Neutrophil (primary cell): ENCODE measurements around the gene CDK5RAP2.
A peak's percentile ranks its signal among the peaks of the same experiment; 100 is the strongest.

ENCODE experiments used
- H3K27ac ChIP-seq: fragments of 200-600 bp; sonication (generic); 2 replicates; pipeline ENCODE4 v1.5.1; 2016; ENCODE audit warnings: mild to moderate bottlenecking, moderate library complexity
- H3K27me3 ChIP-seq: fragments of 200-600 bp; sonication (generic); 2 replicates; pipeline ENCODE4 v1.6.0; 2016; ENCODE audit warnings: mild to moderate bottlenecking
- H3K36me3 ChIP-seq: fragments of 200-600 bp; sonication (generic); 2 replicates; pipeline ENCODE4 v1.5.1; 2017
- H3K4me1 ChIP-seq, 2 experiments: fragments of 200-600 bp in 1 of 2; sonication (generic) in 1 of 2; 1 replicate in 1 of 2; 2 replicates in 1 of 2; pipeline versions ENCODE4 v1.5.1 to v1.6.1; 2013 to 2016; ENCODE audit warnings: low read depth in 1 of 2, low read length in 1 of 2, mild to moderate bottlenecking in 1 of 2, moderate library complexity in 1 of 2; ENCODE audit not compliant: control insufficient read depth in 1 of 2, insufficient read depth in 1 of 2
- H3K4me3 ChIP-seq, 2 experiments: fragments of 200-600 bp in 1 of 2; sonication (generic) in 1 of 2; 1 replicate in 1 of 2; 2 replicates in 1 of 2; pipeline ENCODE4 v1.5.1; 2013 to 2016; ENCODE audit warnings: low read depth in 1 of 2, low read length in 1 of 2, mild to moderate bottlenecking in 1 of 2, moderate library complexity in 1 of 2
- H3K9me3 ChIP-seq: fragments of 200-600 bp; sonication (generic); 2 replicates; pipeline ENCODE4 v1.5.1; 2016
- TF ChIP-seq, protein P1 (sequence below): fragments of 200-600 bp; sonication (generic); IDR thresholded peaks from 2 replicates; pipeline ENCODE4 v1.5.1; 2016; ENCODE audit warnings: antibody characterized with exemption

Gene CDK5RAP2

DNA sequence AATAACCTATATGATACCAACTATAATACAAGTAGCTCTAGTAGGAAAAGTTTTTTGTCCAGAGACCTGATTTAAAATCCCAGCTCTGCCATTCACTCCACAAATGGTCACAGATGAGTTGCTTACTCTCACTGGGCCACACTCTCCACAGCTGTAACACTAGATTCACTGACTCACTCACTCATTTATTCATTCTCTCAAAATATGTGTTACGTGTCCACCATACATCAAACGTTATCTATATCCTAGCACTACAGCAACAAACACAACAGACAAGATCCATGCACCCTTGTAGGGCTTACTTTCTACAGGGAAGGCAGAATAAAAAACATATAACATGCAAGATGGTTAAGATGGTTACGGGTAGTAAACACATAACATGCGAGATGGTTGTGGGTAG is 146.3 kb downstream of the CDK5RAP2 start:
- H3K27me3 ChIP-seq = no peaks in the 10 kb centered on the region
- no peaks in the 10 kb centered on the region for H3K9me3 ChIP-seq
- H3K4me3 ChIP-seq = no peak overlapping the region
- H3K4me1 ChIP-seq = peaks cover 27 to 31% of the 10 kb centered on the region in 2 experiments
- TF ChIP-seq, protein P1, sequence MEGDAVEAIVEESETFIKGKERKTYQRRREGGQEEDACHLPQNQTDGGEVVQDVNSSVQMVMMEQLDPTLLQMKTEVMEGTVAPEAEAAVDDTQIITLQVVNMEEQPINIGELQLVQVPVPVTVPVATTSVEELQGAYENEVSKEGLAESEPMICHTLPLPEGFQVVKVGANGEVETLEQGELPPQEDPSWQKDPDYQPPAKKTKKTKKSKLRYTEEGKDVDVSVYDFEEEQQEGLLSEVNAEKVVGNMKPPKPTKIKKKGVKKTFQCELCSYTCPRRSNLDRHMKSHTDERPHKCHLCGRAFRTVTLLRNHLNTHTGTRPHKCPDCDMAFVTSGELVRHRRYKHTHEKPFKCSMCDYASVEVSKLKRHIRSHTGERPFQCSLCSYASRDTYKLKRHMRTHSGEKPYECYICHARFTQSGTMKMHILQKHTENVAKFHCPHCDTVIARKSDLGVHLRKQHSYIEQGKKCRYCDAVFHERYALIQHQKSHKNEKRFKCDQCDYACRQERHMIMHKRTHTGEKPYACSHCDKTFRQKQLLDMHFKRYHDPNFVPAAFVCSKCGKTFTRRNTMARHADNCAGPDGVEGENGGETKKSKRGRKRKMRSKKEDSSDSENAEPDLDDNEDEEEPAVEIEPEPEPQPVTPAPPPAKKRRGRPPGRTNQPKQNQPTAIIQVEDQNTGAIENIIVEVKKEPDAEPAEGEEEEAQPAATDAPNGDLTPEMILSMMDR = no peak
- H3K36me3 ChIP-seq = peaks cover 12% of the 10 kb centered on the region
- no peak overlapping the region for H3K27ac ChIP-seq

DNA sequence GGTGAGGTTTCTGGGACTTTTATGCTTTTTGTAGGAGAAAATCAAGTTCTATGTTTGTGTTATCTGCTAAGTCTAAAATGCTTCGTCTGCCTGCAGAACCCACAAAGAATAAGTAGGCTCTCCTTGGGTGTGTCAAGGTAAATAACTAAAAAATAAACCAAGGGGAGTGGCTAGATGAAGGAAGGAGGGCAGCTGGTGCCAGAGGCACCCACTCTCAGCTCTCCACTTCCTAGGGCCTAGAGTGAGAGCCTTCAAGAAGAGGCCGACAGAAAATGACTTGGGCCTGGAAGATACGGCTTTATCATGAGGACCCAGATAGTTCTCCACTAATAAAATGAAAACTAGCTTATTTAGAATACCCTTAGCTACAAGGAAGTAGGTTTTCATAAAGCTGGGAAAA is 147.4 kb downstream of the CDK5RAP2 start:
- no peak overlapping the region for H3K27ac ChIP-seq
- no peaks in the 10 kb centered on the region for H3K27me3 ChIP-seq
- H3K4me1 ChIP-seq = peaks cover 16 to 20% of the 10 kb centered on the region in 2 experiments
- H3K4me3 ChIP-seq = no peak overlapping the region
- TF ChIP-seq, protein P1 = no peak
- no peaks in the 10 kb centered on the region for H3K9me3 ChIP-seq
- H3K36me3 ChIP-seq = peaks cover 12% of the 10 kb centered on the region

DNA sequence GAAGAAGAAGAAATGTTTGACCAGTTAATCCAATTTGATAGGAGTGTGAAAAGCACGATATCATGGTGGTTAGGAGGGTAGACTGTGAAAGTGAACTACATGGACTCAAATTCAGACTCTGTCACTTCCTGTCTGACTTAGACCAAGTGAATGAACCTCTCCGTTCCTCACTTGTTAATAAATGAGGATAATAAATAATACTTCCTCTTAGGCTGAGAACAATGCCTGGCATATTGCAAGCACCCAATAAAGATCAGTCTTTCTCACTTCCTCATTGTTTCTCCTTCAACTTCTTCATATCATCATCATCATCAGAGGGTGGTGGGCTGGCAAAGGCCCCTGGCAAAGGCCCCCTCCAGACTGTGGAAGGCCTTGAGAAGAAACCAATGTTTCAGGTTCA is 148.7 kb downstream of the CDK5RAP2 start:
- H3K27ac ChIP-seq = peak overlapping the region; percentile 50
- no peak overlapping the region for H3K4me3 ChIP-seq
- no peaks in the 10 kb centered on the region for H3K27me3 ChIP-seq
- H3K36me3 ChIP-seq = peaks cover 16% of the 10 kb centered on the region
- peaks cover 3 to 7% of the 10 kb centered on the region in 2 experiments for H3K4me1 ChIP-seq
- no peaks in the 10 kb centered on the region for H3K9me3 ChIP-seq
- TF ChIP-seq, protein P1 = no peak

DNA sequence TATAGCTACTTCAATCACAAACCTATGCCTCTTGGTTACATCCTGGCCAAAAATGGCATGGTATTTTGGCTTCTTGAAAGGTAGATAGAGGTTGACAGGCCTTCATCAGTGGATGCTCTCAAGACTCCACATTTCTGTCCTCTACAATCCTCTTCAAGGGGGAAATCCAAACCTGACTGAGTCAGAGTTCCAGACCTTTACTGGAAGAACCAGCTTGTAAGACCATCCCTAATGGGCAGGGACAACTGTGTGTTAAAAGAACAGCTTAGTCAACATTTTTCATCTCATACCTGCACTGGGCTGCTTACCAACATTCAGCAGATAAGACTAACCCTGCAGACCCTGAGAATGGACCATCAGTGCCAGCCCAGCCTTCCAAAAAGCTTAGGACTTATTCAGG is 155.7 kb downstream of the CDK5RAP2 start:
- peaks cover 42% of the 10 kb centered on the region for H3K36me3 ChIP-seq
- H3K4me3 ChIP-seq = no peak overlapping the region
- no peaks in the 10 kb centered on the region for H3K9me3 ChIP-seq
- no peak overlapping the region for H3K27ac ChIP-seq
- TF ChIP-seq, protein P1 = no peak
- no peaks in the 10 kb centered on the region for H3K4me1 ChIP-seq
- H3K27me3 ChIP-seq = no peaks in the 10 kb centered on the region

DNA sequence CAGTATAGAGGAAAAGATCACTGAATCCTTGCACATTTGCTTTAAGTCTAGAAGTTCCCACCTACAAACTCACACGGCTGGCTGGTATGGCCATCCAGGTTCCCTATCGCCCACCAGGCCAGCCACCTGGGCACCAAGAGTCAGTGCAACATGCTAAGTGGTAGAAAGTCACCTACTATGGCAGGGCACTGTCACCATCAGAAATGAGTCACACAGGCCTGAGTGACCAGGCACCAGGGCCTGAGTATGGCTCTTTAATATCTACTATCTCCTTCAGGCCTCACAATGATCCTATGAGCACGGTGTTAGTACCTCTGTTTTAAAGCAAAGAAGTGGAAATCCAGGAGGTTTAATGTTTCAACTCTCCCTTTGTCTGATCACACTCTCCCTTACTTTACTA is 156.2 kb downstream of the CDK5RAP2 start:
- no peak overlapping the region for H3K27ac ChIP-seq

More for the DNA sequence above, 156.2 kb downstream of the CDK5RAP2 start:
- H3K4me1 ChIP-seq = no peaks in the 10 kb centered on the region
- peaks cover 46% of the 10 kb centered on the region for H3K36me3 ChIP-seq
- TF ChIP-seq, protein P1 = no peak
- no peaks in the 10 kb centered on the region for H3K9me3 ChIP-seq
- H3K27me3 ChIP-seq = no peaks in the 10 kb centered on the region
- no peak overlapping the region for H3K4me3 ChIP-seq
